HFFc6 (cell line): Measurements from ENCODE around the gene SIRT6. TPM values are rescaled to one million over a fixed set of nuclear protein-coding genes. Genes with fewer than 3 reads are reported as not detected.

Source experiments
- DNase-seq: peaks from one replicate; pipeline ENCODE4 v3.0.0-alpha.2; 2018
- H3K27ac Mint-ChIP-seq: 2 replicates; pipeline ENCODE4 v1.8.0; 2020; ENCODE audit warnings: mild to moderate bottlenecking, mixed read lengths
- H3K27me3 Mint-ChIP-seq: 2 replicates; pipeline ENCODE4 v1.8.0; 2021; ENCODE audit warnings: mild to moderate bottlenecking, moderate library complexity, mixed read lengths; ENCODE audit not compliant: insufficient read depth
- H3K36me3 Mint-ChIP-seq: 2 replicates; pipeline ENCODE4 v1.8.0; 2021; ENCODE audit warnings: low read depth, mixed read lengths
- H3K4me1 Mint-ChIP-seq: 2 replicates; pipeline ENCODE4 v1.8.0; 2020; ENCODE audit warnings: low read depth, mixed read lengths
- H3K4me3 Mint-ChIP-seq: 2 replicates; pipeline ENCODE4 v1.8.0; 2020; ENCODE audit warnings: mild to moderate bottlenecking, moderate library complexity, mixed read lengths
- H3K9me3 Mint-ChIP-seq: 2 replicates; pipeline ENCODE4 v1.8.0; 2020; ENCODE audit warnings: mild to moderate bottlenecking, mixed read lengths
- CTCF ChIP-seq: fragments of 200-600 bp; sonication (generic); IDR thresholded peaks from 2 replicates; pipeline ENCODE4 v1.5.0; 2021; ENCODE audit warnings: antibody characterized with exemption, mild to moderate bottlenecking
- total RNA-seq, 6 experiments: library from RNA; stranded (reverse); fragmentation: NEBNext Ultra II Directional; extraction: Animal tissue kit (Norgen Biotek cat#: 25700); gene quantifications; 2 replicates in 1 of 6; 3 replicates in 5 of 6; pipeline ENCODE4 v1.2.3, GENCODE V29; 2021

The SIRT6 gene
- total RNA-seq, 6 experiments from 2014 or later, result 23.4 to 27.5 (median 25.2) TPM

DNA sequence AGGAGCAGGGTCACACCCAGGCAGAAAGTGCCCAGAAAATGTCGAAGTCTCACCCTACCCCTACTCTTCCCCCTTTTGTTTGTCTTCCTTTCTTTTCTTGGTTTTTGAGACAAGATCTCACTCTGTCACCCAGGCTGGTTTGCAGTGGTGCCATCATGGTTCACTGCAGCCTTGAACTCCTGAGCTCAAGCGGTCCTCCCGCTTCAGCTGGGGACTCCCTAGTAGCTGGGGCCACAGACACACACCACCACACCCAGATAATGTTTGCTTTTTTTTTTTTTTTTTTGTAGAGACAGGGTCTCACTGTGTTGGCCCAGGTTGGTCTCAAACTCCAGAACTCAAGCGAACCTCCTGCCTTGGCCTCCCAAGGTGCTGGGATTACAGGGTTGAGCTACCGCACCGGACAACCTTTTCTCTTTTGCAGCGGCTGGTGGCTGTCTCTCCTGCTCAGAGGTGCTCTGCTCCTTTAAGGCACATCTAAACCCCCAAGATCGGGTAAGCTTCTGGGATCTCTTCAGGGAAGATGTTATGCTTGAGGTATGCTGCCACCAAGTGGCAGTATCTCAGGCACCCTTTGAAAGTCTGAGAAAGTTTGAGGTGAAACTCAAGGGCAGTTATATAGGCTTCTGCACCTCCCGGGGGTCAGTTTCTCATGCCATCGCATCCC is 24.6 kb upstream of the SIRT6 start:
- H3K36me3 Mint-ChIP-seq, result no peaks in the 10 kb centered on the region
- TF ChIP-seq CTCF, result peak; percentile 73
- H3K27me3 Mint-ChIP-seq, result peaks cover 2% of the 10 kb centered on the region
- peaks cover 15% of the 10 kb centered on the region for H3K4me1 Mint-ChIP-seq
- H3K27ac Mint-ChIP-seq, result no peak overlapping the region
- no peak overlapping the region for H3K4me3 Mint-ChIP-seq
- peak; percentile 49 for DNase-seq
- no peaks in the 10 kb centered on the region for H3K9me3 Mint-ChIP-seq

GRCh38 chr19:4201798-4202197 is 19.4 kb upstream of the SIRT6 start:
- Mint-ChIP-seq H3K27me3 (peaks cover 22% of the 10 kb centered on the region), H3K36me3 (peaks cover 9% of the 10 kb centered on the region; the same call in 1 of the 2 replicates), H3K27ac (no peak overlapping the region), H3K4me1 (peaks cover 19% of the 10 kb centered on the region), H3K4me3 (no peak overlapping the region), H3K9me3 (peaks cover 6% of the 10 kb centered on the region)
- no peak for DNase-seq
- no peak for TF ChIP-seq CTCF

DNA sequence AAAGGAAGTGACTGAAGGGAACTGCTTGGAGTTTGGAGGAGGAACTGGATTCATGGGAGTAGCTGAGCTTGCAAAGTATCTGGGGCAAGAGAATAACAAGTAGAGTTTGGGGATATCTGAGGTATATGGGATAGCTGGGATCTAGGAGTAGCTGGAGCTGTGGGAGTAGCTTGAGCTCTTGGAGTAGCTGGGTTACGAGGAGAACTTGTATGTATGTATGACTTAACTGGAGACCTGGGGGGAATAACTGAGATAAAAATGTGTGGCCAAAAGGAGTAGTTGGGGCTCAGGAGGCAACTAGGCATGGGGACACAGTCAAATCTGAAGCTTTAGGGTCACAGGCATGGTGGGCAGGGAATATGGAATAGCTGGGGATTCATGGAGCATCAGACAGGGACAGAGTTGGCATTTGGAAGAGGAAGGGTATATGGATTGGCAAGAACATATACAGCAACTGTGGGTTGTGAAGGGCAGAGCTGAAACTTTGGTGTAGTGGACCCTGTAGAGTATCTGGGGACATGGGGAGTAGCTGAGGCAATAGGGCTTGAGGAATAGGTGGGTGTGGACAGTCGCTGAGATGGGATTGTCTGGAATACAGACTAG is 18.7 kb upstream of the SIRT6 start:
- H3K9me3 Mint-ChIP-seq, result peaks cover 6% of the 10 kb centered on the region
- no peak for TF ChIP-seq CTCF
- no peak overlapping the region for H3K4me3 Mint-ChIP-seq
- peaks cover 23% of the 10 kb centered on the region for H3K27me3 Mint-ChIP-seq
- H3K36me3 Mint-ChIP-seq, result peaks cover 9% of the 10 kb centered on the region; the same call in 1 of the 2 replicates
- peaks cover 19% of the 10 kb centered on the region for H3K4me1 Mint-ChIP-seq
- H3K27ac Mint-ChIP-seq, result no peak overlapping the region
- no peak for DNase-seq

- Mint-ChIP-seq H3K27me3 (peaks cover 27% of the 10 kb centered on the region), H3K27ac (no peak overlapping the region)
- TF ChIP-seq CTCF, result 0 out of 2 replicates have a peak, but pooled peaks have one; percentile 7
These were observed 17.4 kb upstream of the SIRT6 start for GRCh38 chr19:4199699-4200293.

GRCh38 chr19:4198467-4199126 is 16.2 kb upstream of the SIRT6 start:
- no peak for TF ChIP-seq CTCF
- Mint-ChIP-seq H3K4me1 (peaks cover 12% of the 10 kb centered on the region), H3K27me3 (peaks cover 34% of the 10 kb centered on the region), H3K36me3 (peaks cover 9% of the 10 kb centered on the region; the same call in 1 of the 2 replicates), H3K27ac (no peak overlapping the region), H3K4me3 (no peak overlapping the region), H3K9me3 (peaks cover 6% of the 10 kb centered on the region)
- no peak for DNase-seq

More at GRCh38 chr19:4199699-4200293, 17.4 kb upstream of the SIRT6 start:
- Mint-ChIP-seq H3K4me3 (no peak overlapping the region), H3K9me3 (peaks cover 6% of the 10 kb centered on the region), H3K36me3 (peaks cover 9% of the 10 kb centered on the region; the same call in 1 of the 2 replicates), H3K4me1 (peaks cover 18% of the 10 kb centered on the region)
- no peak for DNase-seq
